Ectodermal cell (in vitro differentiated cells): Measurements from ENCODE around the gene FXN. TPM values are rescaled to one million over a fixed set of nuclear protein-coding genes. Genes with fewer than 3 reads are reported as not detected.
"Not testable (repeated sequence)": the region's sequence is repeated elsewhere in the genome, so short reads cannot be mapped to it uniquely, and the experiment has no call there.

Source experiments
- H3K27ac ChIP-seq: 2 replicates; pipeline ENCODE4 v1.7.0; 2013; ENCODE audit warnings: mild to moderate bottlenecking, low read depth, low read length; ENCODE audit not compliant: insufficient read depth, poor library complexity, severe bottlenecking
- H3K27me3 ChIP-seq: 2 replicates; pipeline ENCODE4 v1.7.0; 2013; ENCODE audit warnings: mild to moderate bottlenecking, low read length; ENCODE audit not compliant: insufficient read depth, control insufficient read depth, poor library complexity, severe bottlenecking
- H3K36me3 ChIP-seq: one replicate; pipeline ENCODE4 v1.7.0; 2013; ENCODE audit warnings: low read length; ENCODE audit not compliant: control insufficient read depth, insufficient read depth
- H3K4me1 ChIP-seq: one replicate; pipeline ENCODE4 v1.7.0; 2013; ENCODE audit warnings: low read length; ENCODE audit not compliant: control insufficient read depth, insufficient read depth
- H3K4me3 ChIP-seq: 2 replicates; pipeline ENCODE4 v1.7.0; 2013; ENCODE audit warnings: low read depth, low read length, control low read depth; ENCODE audit not compliant: insufficient read depth
- H3K9me3 ChIP-seq: 2 replicates; pipeline ENCODE4 v1.7.0; 2013; ENCODE audit warnings: mild to moderate bottlenecking, low read length, moderate library complexity; ENCODE audit not compliant: control insufficient read depth
- WGBS, 2 experiments: methylation state at CpG; one replicate each; pipeline ENCODE4 v1.1.7; 2013; ENCODE audit warnings: missing lambda C conversion rate in 2 of 2; 5-methylcytosine and 5-hydroxymethylcytosine counted together
- polyA plus RNA-seq, 4 experiments: library from polyadenylated mRNA; stranded (reverse); fragments of 50-300 nt; gene quantifications; one replicate each; pipeline ENCODE4 v1.2.3, GENCODE V29; 2013

The FXN gene
- polyA plus RNA-seq (2013, experiment 1 of 4), result 32.6 TPM
- polyA plus RNA-seq (2013, experiment 2 of 4), result 37.2 TPM
- polyA plus RNA-seq (2013, experiment 3 of 4), result 21.2 TPM
- 27.4 TPM for polyA plus RNA-seq (2013, experiment 4 of 4)

GRCh38 chr9:69035438-69036308 is at the start of gene FXN:
TSS of gene FXN (plus strand) at chr9:69035752. CDS start at chr9:69035783, 31 bp downstream.
- WGBS, 2 experiments, result 1 to 2% methylated on average over 74 to 75 of the region's 75 CpGs
- H3K27ac ChIP-seq, result peak within 1 kb of the TSS; percentile 65
- no peaks in the 10 kb centered on the region for H3K27me3 ChIP-seq
- H3K36me3 ChIP-seq, result no peaks in the 10 kb centered on the region
- peak within 1 kb of the TSS; percentile 69 for H3K4me3 ChIP-seq
- H3K9me3 ChIP-seq, result no peaks in the 10 kb centered on the region
- H3K4me1 ChIP-seq, result no peaks in the 10 kb centered on the region

- WGBS, 2 experiments, result 88 to 96% methylated on average over 7 of the region's 7 CpGs
- H3K36me3 ChIP-seq, H3K27ac ChIP-seq, H3K9me3 ChIP-seq, H3K4me1 ChIP-seq, H3K27me3 ChIP-seq, H3K4me3 ChIP-seq: not testable (repeated sequence)
These were observed 48.6 kb upstream of the FXN start for GRCh38 chr9:68986949-68987348.

GRCh38 chr9:68991457-68991856 is 44.1 kb upstream of the FXN start:
- Histone ChIP-seq H3K27ac (no peak overlapping the region), H3K27me3 (no peaks in the 10 kb centered on the region), H3K36me3 (no peaks in the 10 kb centered on the region), H3K4me3 (no peak overlapping the region), H3K9me3 (no peaks in the 10 kb centered on the region), H3K4me1 (no peaks in the 10 kb centered on the region)
- 84 to 91% methylated on average over 9 of the region's 9 CpGs for WGBS, 2 experiments

GRCh38 chr9:68995776-68996175 is 39.8 kb upstream of the FXN start:
- H3K27me3 ChIP-seq, result no peaks in the 10 kb centered on the region
- 89 to 100% methylated on average over 2 to 3 of the region's 3 CpGs for WGBS, 2 experiments
- H3K4me3 ChIP-seq, result no peak overlapping the region
- H3K4me1 ChIP-seq, result peaks cover 4% of the 10 kb centered on the region
- H3K27ac ChIP-seq, result no peak overlapping the region
- no peaks in the 10 kb centered on the region for H3K9me3 ChIP-seq
- no peaks in the 10 kb centered on the region for H3K36me3 ChIP-seq

GRCh38 chr9:68996462-68996861 is 39.1 kb upstream of the FXN start:
- Histone ChIP-seq H3K9me3 (no peaks in the 10 kb centered on the region), H3K27me3 (no peaks in the 10 kb centered on the region), H3K36me3 (no peaks in the 10 kb centered on the region), H3K4me3 (no peak overlapping the region), H3K4me1 (peaks cover 4% of the 10 kb centered on the region), H3K27ac (no peak overlapping the region)
- 94 to 96% methylated on average over 5 of the region's 5 CpGs for WGBS, 2 experiments

- Histone ChIP-seq H3K4me1 (peaks cover 4% of the 10 kb centered on the region), H3K27ac (no peak overlapping the region), H3K36me3 (no peaks in the 10 kb centered on the region), H3K9me3 (no peaks in the 10 kb centered on the region), H3K4me3 (no peak overlapping the region), H3K27me3 (no peaks in the 10 kb centered on the region)
- WGBS, 2 experiments, result 63 to 79% methylated on average over 3 of the region's 3 CpGs
These were observed 37.9 kb upstream of the FXN start for GRCh38 chr9:68997666-68998065.

GRCh38 chr9:68998385-68998784 is 37.2 kb upstream of the FXN start:
- no peaks in the 10 kb centered on the region for H3K36me3 ChIP-seq

GRCh38 chr9:68998812-68999211 is 36.7 kb upstream of the FXN start:
- Histone ChIP-seq H3K4me1 (peaks cover 4% of the 10 kb centered on the region), H3K4me3 (no peak overlapping the region), H3K9me3 (no peaks in the 10 kb centered on the region), H3K27me3 (no peaks in the 10 kb centered on the region), H3K27ac (no peak overlapping the region), H3K36me3 (no peaks in the 10 kb centered on the region)
- 76 to 83% methylated on average over 5 of the region's 5 CpGs for WGBS, 2 experiments

More at GRCh38 chr9:68998385-68998784, 37.2 kb upstream of the FXN start:
- no peak overlapping the region for H3K4me3 ChIP-seq
- H3K4me1 ChIP-seq, result peaks cover 4% of the 10 kb centered on the region
- no peak overlapping the region for H3K27ac ChIP-seq
- H3K9me3 ChIP-seq, result no peaks in the 10 kb centered on the region
- H3K27me3 ChIP-seq, result no peaks in the 10 kb centered on the region
- 89% methylated on average over 4 of the region's 4 CpGs for WGBS, 2 experiments

GRCh38 chr9:68999393-69000105 is 36.0 kb upstream of the FXN start:
- H3K27ac ChIP-seq, result no peak overlapping the region
- peaks cover 4% of the 10 kb centered on the region for H3K4me1 ChIP-seq
- H3K36me3 ChIP-seq, result no peaks in the 10 kb centered on the region
- H3K4me3 ChIP-seq, result no peak overlapping the region
- no peaks in the 10 kb centered on the region for H3K9me3 ChIP-seq
- 21 to 36% methylated on average over 8 to 10 of the region's 10 CpGs for WGBS, 2 experiments
- H3K27me3 ChIP-seq, result no peaks in the 10 kb centered on the region

- Histone ChIP-seq H3K9me3 (no peaks in the 10 kb centered on the region), H3K27ac (no peak overlapping the region), H3K27me3 (no peaks in the 10 kb centered on the region), H3K4me1 (peaks cover 4% of the 10 kb centered on the region), H3K36me3 (no peaks in the 10 kb centered on the region), H3K4me3 (no peak overlapping the region)
- 72% methylated on average over 8 of the region's 8 CpGs for WGBS, 2 experiments
These were observed 33.6 kb upstream of the FXN start for GRCh38 chr9:69001921-69002320.
